ENCODE data around the gene C20orf202. TPM values are rescaled to one million over a fixed set of nuclear protein-coding genes. Genes with fewer than 3 reads are reported as not detected.

C20orf202 gene
- polyA plus RNA-seq, 1 of the 3 experiments (the other 2 are of a cell fraction), result not detected

GRCh38 chr20:1242530-1242929, 39.3 kb downstream of the C20orf202 start:
- ChIA-PET CTCF (no interaction called here), POLR2A (no interaction called here)
- H3K4me2 ChIP-seq, result no peak overlapping the region
- peak; percentile 32; the same call in 1 of the 2 replicates for TF ChIP-seq MAX (IDR thresholded peaks at IDR 0.05; ENCODE audit: low read depth)
- TF ChIP-seq MEF2A (IDR thresholded peaks at IDR 0.05; ENCODE audit: borderline replicate concordance, low read depth), result peak; percentile 20; the same call in 1 of the 2 replicates
- no peak for TF ChIP-seq NFIC (IDR thresholded peaks at IDR 0.05; ENCODE audit: borderline replicate concordance)
- TF ChIP-seq FOXM1 (IDR thresholded peaks at IDR 0.05; ENCODE audit: low read depth), result no peak
- TF ChIP-seq CTCF (IDR thresholded peaks at IDR 0.05), result no peak
- TF ChIP-seq RAD21 (IDR thresholded peaks at IDR 0.05; ENCODE audit: low read length), result no peak
- no peak for TF ChIP-seq REST (IDR thresholded peaks at IDR 0.05; ENCODE audit: low read depth, low read length)
- TF ChIP-seq, protein P1, sequence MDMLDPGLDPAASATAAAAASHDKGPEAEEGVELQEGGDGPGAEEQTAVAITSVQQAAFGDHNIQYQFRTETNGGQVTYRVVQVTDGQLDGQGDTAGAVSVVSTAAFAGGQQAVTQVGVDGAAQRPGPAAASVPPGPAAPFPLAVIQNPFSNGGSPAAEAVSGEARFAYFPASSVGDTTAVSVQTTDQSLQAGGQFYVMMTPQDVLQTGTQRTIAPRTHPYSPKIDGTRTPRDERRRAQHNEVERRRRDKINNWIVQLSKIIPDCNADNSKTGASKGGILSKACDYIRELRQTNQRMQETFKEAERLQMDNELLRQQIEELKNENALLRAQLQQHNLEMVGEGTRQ (IDR thresholded peaks at IDR 0.05; ENCODE audit: borderline replicate concordance, low read depth, low read length), result no peak
- no peak for TF ChIP-seq GATA2 (CRISPR knock-in tag; IDR thresholded peaks at IDR 0.05)
- no peak for TF ChIP-seq EZH2phosphoT487 (IDR thresholded peaks at IDR 0.05; ENCODE audit: borderline replicate concordance, low read depth)
- TF ChIP-seq RXRA (IDR thresholded peaks at IDR 0.05; ENCODE audit: borderline replicate concordance, low read depth), result 0 out of 2 replicates have a peak, but pooled peaks have one; percentile 17
- TF ChIP-seq NRF1 (IDR thresholded peaks at IDR 0.05; ENCODE audit: low read depth, low read length), result no peak
- 0 out of 4 replicates have a peak, but pooled peaks of 1 of the 2 experiments have one; percentile 13 for TF ChIP-seq EP300 (IDR thresholded peaks at IDR 0.05; ENCODE audit: borderline replicate concordance in 1 of 2, low read depth in 1 of 2, low read length in 1 of 2)
- TF ChIP-seq ZBTB33 (IDR thresholded peaks at IDR 0.05; ENCODE audit: borderline replicate concordance, low read depth), result no peak
- no peak for TF ChIP-seq ELF1 (IDR thresholded peaks at IDR 0.05)
- TF ChIP-seq GABPA (IDR thresholded peaks at IDR 0.05; ENCODE audit: low read depth), result no peak
- TF ChIP-seq TEAD4 (IDR thresholded peaks at IDR 0.05; ENCODE audit: borderline replicate concordance, insufficient read depth), result no peak
- no peak for TF ChIP-seq RFX5 (IDR thresholded peaks at IDR 0.05; ENCODE audit: low read length)
- TF ChIP-seq JUND (IDR thresholded peaks at IDR 0.05), result peak; percentile 42; the same call in 1 of the 2 replicates
- no peak for TF ChIP-seq MXI1 (IDR thresholded peaks at IDR 0.05; ENCODE audit: low read depth, low read length)
- no peak for TF ChIP-seq CHD2 (IDR thresholded peaks at IDR 0.05; ENCODE audit: low read length, partially characterized antibody)
- no peak for TF ChIP-seq POLR2AphosphoS5 (IDR thresholded peaks at IDR 0.05; ENCODE audit: low read depth, low read length)
- no peak for TF ChIP-seq TAF1 (IDR thresholded peaks at IDR 0.05; ENCODE audit: borderline replicate concordance, low read depth, low read length)
- no peak for TF ChIP-seq RCOR1 (IDR thresholded peaks at IDR 0.05; ENCODE audit: low read length)
- TF ChIP-seq SIN3A (IDR thresholded peaks at IDR 0.05; ENCODE audit: borderline replicate concordance, low read depth, low read length), result no peak
- TF ChIP-seq, protein P2, sequence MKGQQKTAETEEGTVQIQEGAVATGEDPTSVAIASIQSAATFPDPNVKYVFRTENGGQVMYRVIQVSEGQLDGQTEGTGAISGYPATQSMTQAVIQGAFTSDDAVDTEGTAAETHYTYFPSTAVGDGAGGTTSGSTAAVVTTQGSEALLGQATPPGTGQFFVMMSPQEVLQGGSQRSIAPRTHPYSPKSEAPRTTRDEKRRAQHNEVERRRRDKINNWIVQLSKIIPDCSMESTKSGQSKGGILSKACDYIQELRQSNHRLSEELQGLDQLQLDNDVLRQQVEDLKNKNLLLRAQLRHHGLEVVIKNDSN (IDR thresholded peaks at IDR 0.05; ENCODE audit: borderline replicate concordance, low read depth), result no peak

More at GRCh38 chr20:1242530-1242929, 39.3 kb downstream of the C20orf202 start:
- no peak for DNase-seq
- Histone ChIP-seq H2AFZ (ENCODE audit: low read depth) (no peak overlapping the region), H3K79me2 (ENCODE audit: insufficient read depth) (no peaks in the 10 kb centered on the region), H3K27ac (ENCODE audit: low read depth in 2 of 2, low read length in 1 of 2) (peak overlapping the region in 1 of 2 experiments; percentile 58; a peak in 2 of 4 replicates), H3K4me1 (ENCODE audit: control insufficient read depth in 1 of 2, insufficient read depth in 2 of 2, low read depth in 1 of 2, low read length in 1 of 2) (peaks cover 0 to 4% of the 10 kb centered on the region in 2 experiments; a peak in 2 of 4 replicates), H3F3A (replicated peaks; ENCODE audit: insufficient read depth) (peaks cover 7% of the 10 kb centered on the region), H3K4me3 (ENCODE audit: low read depth in 2 of 2, low read length in 1 of 2) (no peak overlapping the region), H4K20me1 (ENCODE audit: insufficient read depth) (no peaks in the 10 kb centered on the region), H3K9ac (no peak overlapping the region), H3K36me3 (replicated peaks in 1 of 2; ENCODE audit: control insufficient read depth in 1 of 2, insufficient read depth in 2 of 2, low read length in 1 of 2) (no peaks in the 10 kb centered on the region), H3K27me3 (ENCODE audit: insufficient read depth) (no peaks in the 10 kb centered on the region), H3K9me3 (no peaks in the 10 kb centered on the region), H3K9me2 (no peaks in the 10 kb centered on the region)
- WGBS (ENCODE audit: low lambda C conversion rate), result 24% methylated on average over 2 of the region's 2 CpGs

Data from SK-N-SH (cell line).